ENCODE data around the gene CLPSL2.

- TF ChIP-seq POLR2A (IDR thresholded peaks at IDR 0.05; ENCODE audit: low read depth, low read length) (no peak), TAF1 (IDR thresholded peaks at IDR 0.05; ENCODE audit: borderline replicate concordance, low read depth, low read length) (no peak), POLR2AphosphoS5 (IDR thresholded peaks at IDR 0.05; ENCODE audit: low read depth, low read length) (no peak)
These were observed 18.4 kb downstream of the CLPSL2 start for GRCh38 chr6:35794536-35795452.

Measured in GM12892 (cell line).